Liver (tissue), 3 donors: Measurements from ENCODE around the gene MCF2L.

Experiments
- EGR1 ChIP-seq, 2 donors: IDR thresholded peaks; 2 replicates each; pipeline ENCODE4 v1.6.1; 2016 to 2018; ENCODE audit warnings: antibody characterized with exemption in 2 of 2, low read depth in 2 of 2
- FOXA1 ChIP-seq: IDR thresholded peaks from 2 replicates; pipeline ENCODE4 v1.6.1; 2016; ENCODE audit warnings: antibody characterized with exemption
- RXRA ChIP-seq, 2 donors: IDR thresholded peaks; 2 replicates each; pipeline ENCODE4 v1.6.1; 2017 to 2018; ENCODE audit warnings: antibody characterized with exemption in 2 of 2, mild to moderate bottlenecking in 1 of 2
- TF ChIP-seq, protein P1 (sequence below): fragments of 150-350 bp; IDR thresholded peaks from 2 replicates; pipeline ENCODE4 v1.5.1; 2017; ENCODE audit warnings: improper control_type of control experiment, low read depth, low read length; ENCODE audit not compliant: missing input control
- TF ChIP-seq, protein P2 (sequence below): IDR thresholded peaks from 2 replicates; pipeline ENCODE4 v1.6.1; 2016; ENCODE audit warnings: antibody characterized with exemption
- TF ChIP-seq, protein P3 (sequence below): IDR thresholded peaks from 2 replicates; pipeline ENCODE4 v1.6.1; 2016; ENCODE audit warnings: antibody characterized with exemption, mild to moderate bottlenecking
- TF ChIP-seq, protein P4 (sequence below): IDR thresholded peaks from 2 replicates; pipeline ENCODE4 v1.6.1; 2016; ENCODE audit warnings: antibody characterized with exemption
- donor health status: healthy.
- donor health status: healthy.

DNA sequence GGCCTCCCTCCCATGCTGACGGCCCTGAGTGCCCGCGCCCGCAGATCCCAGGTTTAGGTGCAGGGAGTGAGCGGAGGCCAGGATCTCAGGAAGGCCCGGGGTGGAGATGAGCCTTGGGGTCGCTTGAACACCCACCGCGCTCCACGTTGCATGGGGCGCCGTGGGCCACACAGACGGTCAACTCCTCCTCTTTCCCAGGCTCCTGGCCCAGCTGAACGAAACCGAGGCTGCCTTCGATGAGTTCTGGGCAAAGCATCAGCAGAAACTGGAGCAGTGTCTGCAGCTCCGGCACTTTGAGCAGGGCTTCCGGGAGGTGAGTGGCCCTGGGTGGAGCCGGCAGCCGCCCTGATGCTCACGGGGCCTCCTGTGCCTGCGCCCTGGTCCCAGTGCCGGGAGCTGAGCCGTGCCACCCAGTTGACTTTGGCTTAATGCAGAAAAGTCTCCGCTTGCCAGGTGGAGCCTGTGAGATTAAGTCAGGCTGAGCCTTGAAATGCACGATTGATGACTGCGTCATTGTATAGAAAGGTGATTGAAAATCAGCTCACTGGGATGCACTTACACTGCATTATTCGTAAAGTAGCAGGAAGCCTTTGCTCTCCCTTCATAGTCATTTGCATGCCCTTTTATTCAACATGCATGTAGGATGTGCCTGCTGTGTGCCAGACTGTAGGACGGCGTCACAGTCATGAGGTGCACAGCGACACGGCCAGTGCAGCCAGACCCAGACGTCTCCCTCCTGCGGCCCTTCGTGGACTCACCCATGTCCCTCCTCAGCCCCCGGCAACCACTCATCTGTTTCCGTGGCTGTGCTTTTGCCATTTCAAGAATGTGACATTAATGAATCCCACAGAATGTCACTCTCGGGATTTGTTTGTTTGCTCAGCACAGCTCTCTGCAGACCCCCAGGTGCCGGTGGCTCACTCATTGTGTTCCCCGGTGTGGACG, 101.1 kb downstream of the MCF2L start:
- TF ChIP-seq, protein P1, sequence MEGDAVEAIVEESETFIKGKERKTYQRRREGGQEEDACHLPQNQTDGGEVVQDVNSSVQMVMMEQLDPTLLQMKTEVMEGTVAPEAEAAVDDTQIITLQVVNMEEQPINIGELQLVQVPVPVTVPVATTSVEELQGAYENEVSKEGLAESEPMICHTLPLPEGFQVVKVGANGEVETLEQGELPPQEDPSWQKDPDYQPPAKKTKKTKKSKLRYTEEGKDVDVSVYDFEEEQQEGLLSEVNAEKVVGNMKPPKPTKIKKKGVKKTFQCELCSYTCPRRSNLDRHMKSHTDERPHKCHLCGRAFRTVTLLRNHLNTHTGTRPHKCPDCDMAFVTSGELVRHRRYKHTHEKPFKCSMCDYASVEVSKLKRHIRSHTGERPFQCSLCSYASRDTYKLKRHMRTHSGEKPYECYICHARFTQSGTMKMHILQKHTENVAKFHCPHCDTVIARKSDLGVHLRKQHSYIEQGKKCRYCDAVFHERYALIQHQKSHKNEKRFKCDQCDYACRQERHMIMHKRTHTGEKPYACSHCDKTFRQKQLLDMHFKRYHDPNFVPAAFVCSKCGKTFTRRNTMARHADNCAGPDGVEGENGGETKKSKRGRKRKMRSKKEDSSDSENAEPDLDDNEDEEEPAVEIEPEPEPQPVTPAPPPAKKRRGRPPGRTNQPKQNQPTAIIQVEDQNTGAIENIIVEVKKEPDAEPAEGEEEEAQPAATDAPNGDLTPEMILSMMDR = no peak
- TF ChIP-seq FOXA1 (no peak), RXRA (IDR thresholded peaks at IDR 0.05) (no peak), EGR1 (IDR thresholded peaks at IDR 0.05; ENCODE audit: low read depth in 2 of 2) (no peak)
- TF ChIP-seq, protein P2, sequence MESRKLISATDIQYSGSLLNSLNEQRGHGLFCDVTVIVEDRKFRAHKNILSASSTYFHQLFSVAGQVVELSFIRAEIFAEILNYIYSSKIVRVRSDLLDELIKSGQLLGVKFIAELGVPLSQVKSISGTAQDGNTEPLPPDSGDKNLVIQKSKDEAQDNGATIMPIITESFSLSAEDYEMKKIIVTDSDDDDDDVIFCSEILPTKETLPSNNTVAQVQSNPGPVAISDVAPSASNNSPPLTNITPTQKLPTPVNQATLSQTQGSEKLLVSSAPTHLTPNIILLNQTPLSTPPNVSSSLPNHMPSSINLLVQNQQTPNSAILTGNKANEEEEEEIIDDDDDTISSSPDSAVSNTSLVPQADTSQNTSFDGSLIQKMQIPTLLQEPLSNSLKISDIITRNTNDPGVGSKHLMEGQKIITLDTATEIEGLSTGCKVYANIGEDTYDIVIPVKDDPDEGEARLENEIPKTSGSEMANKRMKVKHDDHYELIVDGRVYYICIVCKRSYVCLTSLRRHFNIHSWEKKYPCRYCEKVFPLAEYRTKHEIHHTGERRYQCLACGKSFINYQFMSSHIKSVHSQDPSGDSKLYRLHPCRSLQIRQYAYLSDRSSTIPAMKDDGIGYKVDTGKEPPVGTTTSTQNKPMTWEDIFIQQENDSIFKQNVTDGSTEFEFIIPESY = no peak
- TF ChIP-seq, protein P3, sequence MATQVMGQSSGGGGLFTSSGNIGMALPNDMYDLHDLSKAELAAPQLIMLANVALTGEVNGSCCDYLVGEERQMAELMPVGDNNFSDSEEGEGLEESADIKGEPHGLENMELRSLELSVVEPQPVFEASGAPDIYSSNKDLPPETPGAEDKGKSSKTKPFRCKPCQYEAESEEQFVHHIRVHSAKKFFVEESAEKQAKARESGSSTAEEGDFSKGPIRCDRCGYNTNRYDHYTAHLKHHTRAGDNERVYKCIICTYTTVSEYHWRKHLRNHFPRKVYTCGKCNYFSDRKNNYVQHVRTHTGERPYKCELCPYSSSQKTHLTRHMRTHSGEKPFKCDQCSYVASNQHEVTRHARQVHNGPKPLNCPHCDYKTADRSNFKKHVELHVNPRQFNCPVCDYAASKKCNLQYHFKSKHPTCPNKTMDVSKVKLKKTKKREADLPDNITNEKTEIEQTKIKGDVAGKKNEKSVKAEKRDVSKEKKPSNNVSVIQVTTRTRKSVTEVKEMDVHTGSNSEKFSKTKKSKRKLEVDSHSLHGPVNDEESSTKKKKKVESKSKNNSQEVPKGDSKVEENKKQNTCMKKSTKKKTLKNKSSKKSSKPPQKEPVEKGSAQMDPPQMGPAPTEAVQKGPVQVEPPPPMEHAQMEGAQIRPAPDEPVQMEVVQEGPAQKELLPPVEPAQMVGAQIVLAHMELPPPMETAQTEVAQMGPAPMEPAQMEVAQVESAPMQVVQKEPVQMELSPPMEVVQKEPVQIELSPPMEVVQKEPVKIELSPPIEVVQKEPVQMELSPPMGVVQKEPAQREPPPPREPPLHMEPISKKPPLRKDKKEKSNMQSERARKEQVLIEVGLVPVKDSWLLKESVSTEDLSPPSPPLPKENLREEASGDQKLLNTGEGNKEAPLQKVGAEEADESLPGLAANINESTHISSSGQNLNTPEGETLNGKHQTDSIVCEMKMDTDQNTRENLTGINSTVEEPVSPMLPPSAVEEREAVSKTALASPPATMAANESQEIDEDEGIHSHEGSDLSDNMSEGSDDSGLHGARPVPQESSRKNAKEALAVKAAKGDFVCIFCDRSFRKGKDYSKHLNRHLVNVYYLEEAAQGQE = no peak
- TF ChIP-seq, protein P4, sequence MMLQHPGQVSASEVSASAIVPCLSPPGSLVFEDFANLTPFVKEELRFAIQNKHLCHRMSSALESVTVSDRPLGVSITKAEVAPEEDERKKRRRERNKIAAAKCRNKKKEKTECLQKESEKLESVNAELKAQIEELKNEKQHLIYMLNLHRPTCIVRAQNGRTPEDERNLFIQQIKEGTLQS = no peak
